HG03558 (cell line): ENCODE measurements around the gene COG1.

Experiments used
- ATAC-seq: cut with Tn5 transposase; IDR thresholded peaks from one replicate; pipeline ENCODE4 v1.9.1; 2021; ENCODE audit warnings: moderate number of reproducible peaks; ENCODE audit not compliant: unreplicated experiment; ENCODE audit errors: extremely low read depth

Gene COG1

DNA sequence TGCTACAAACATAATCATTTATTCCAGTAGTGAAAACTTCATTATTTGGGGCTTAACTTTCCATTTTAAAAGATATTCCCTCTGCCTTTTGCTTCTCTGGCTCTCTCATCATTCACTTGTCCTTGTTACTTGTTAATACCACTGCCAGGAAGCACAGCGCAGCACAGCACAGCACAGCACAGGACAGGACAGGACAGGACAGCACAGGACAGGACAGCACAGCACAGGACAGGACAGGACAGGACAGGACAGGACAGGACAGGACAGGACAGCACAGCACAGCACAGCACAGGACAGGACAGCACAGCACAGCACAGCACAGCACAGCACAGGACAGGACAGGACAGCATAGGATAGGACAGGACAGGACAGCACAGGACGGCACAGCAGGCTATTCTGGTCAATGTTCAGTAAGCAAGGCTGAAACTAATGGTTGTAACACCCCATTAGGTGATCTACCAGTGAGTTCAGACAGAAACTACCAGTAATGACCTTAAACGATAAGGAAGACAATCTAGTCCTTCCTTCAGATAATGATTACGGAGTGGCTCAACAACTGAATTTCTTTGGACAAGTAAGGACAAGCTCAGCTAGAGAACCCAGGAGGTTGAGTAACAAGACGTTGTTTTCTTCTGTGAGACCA lies 31.9 kb downstream of the COG1 start:
- no peak for ATAC-seq

DNA sequence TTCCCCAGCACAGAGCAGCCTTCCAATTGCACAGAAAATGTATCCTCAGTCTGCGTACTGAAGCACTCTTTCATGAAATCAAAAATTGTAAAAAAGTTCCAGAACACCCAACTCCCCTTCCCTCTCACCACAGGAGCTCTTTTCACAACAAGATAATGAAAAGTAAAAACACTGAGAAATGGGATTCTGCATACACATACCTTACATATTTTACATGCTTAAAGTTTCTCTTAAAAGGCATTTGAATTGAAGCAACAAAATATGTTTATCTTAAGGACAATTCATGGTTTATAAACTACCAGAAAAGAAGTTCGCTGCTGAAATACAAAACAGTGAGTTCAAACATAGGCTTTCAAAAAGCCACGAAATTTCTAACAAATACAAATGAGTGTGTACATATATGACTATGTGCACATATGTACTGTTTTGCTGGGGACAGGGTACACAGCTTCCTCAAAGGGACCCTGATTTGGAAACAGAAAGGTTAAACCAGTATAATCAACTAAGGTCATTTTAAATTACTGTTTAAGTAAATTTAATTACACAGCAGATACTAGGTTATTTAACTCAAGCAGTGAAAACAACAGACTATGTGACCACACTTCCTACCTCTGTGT lies 33.8 kb downstream of the COG1 start:
- ATAC-seq: no peak

- ATAC-seq: no peak
These were observed 34.5 kb downstream of the COG1 start for GRCh38 chr17:73227379-73227778.

DNA sequence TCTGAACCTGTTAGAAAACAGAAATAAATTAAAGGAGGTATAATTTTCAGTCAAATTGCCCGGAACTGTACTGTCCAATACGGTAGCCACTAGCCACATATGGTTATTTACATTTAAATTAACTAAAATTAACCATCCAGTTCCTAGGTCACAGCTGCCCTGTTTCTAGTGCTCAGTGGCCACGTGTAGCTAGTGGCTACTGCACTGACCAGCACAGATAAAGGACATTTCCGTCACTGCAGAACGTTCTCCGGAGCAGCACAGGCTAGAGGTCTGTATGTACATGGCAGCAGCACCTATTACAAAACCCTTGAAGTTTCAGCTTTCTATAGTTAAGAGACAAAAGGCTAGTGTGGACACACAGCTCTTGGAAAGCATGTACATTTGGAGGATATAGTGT lies 35.1 kb downstream of the COG1 start:
- ATAC-seq: no peak

DNA sequence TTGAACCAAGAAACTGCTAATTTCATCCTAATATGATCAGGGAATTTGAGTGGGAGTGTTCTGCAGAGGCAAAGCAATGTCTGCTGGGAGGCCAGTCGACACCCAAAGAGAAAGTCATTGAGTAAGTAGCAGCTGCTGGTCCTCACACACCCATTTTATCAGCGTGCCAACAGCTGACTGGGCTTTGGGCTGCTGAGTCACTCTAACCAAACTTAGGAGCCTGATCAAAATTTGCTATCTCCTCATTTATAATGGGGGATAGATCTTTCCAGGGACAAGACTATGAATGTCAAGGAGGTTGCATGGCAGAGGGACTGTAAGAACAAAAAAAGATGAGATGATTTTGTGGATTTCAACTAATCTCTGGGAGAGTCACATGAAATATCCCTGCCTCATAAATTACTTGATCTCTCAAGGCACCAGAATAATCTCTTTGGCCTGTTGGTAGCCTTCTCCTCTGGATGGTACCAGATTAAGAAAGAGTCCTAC lies 35.9 kb downstream of the COG1 start:
- no peak for ATAC-seq

GRCh38 chr17:73230088-73230487 lies 37.2 kb downstream of the COG1 start:
- ATAC-seq: no peak

DNA sequence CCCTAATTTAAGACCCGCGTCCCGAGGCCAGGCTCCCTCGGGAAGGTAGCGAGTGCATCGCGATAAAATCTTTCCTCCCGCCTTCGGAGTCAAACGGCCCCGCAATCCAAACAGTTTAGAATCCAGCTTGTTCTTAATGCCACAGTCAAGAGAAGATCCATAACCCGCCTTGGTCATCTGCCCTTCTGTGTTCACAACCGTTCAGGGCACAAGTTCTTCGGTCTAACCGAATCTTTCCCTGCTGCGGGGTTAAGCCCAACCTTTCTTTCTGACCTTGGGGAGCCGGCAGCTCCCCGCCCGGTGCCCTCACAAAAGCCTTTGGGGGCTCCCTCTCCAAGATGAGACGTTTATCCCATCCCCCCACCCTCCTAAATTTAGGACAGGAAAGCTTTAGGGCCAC lies 38.5 kb downstream of the COG1 start:
- no peak for ATAC-seq

GRCh38 chr17:73231841-73232586 lies 39.2 kb downstream of the COG1 start:
- peak; percentile 42 for ATAC-seq

DNA sequence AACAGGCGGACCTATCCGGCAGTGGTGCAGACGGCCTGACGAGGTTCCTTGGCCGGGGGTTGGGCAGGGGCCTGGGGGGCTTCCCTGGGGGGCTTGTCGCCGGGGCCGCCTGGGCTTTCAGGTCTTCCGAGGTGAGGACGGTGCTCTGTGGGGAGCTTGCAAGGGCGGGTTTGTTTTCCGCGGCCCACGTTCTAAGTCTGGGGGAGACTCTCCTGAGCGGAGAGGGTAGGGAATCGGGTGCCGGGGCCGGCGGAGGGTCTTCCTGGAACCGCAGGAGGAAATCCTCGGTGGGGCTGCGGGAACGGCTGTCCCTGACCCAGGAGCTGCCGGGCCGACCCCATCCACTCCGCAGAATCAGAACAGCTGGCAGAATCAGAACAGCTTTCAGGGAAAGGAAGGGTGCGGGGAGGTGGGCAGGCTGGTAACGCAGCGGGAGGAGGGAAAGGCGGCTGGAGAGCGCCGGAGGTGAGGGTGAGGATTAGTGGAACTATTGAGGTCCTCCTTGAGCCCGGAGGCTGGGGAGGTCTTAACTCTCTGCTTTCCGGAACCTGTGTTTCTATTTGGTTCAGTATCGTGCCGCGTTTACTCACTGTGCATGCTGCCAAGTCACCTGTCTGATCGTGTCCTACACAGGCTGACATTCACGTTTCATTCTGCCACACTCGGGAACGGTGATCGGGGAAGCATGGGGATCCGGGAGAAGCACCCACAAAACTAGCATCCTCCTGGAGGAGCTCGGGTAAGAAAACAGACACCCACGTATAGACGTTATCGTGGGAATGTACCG lies 39.9 kb downstream of the COG1 start:
- peak; percentile 4 for ATAC-seq

DNA sequence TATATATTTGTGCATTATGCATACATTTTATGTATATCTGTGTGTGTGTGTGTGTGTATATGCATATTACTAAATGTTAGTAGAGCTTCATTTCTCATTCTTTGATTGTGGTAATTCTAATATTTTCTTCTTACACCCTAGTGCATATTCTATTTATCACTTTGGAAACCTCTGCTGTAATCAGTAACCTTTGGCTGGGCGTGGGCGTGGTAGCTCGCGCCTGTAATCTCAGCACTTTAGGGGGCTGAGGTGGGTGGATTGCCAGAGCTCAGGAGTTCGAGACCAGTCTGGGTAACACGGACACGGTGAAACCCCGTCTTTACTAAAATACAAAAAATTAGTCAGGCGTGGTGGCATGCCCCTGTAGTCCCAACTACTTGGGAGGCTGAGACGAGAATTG lies 41.9 kb downstream of the COG1 start:
- no peak for ATAC-seq

GRCh38 chr17:73237714-73238113 lies 44.9 kb downstream of the COG1 start:
- ATAC-seq: no peak

DNA sequence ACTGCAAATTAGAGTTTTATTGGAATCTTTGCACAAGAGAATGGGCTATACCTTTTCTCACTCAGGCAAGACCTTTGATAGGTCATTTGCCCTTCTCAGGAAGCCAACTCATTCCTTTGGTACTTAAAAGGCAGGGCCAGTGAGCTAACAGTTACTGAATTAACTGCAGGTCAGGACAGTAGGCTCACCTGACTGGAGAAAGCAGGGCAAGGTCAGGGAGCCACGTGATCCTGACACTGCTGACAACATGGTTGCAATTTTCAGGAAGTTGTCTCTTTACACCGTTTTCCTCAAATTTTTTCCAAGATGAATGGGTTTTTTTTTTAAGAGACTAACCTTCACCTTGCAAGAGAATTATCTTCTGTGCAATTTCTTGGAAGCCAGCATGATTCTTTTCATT lies 47.7 kb downstream of the COG1 start:
- no peak for ATAC-seq

DNA sequence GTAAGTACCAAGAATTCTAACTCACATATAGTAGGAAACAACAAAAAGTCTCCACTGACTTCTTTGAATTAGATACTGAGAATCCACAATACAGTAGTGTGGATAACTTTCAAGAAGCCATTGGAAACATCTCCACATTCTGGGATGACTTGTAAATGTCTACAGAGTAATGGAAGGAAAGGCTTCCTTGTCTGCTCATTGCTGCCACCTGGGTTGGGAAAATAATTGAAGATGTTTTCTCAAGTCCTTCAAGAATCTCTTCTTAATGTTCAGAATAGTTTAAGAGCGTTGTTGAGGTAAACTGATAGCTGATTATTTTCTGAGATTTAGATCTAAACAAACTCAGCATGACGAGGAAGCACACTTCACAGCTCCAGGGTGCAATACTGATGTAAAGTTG lies 54.9 kb downstream of the COG1 start:
- ATAC-seq: no peak

DNA sequence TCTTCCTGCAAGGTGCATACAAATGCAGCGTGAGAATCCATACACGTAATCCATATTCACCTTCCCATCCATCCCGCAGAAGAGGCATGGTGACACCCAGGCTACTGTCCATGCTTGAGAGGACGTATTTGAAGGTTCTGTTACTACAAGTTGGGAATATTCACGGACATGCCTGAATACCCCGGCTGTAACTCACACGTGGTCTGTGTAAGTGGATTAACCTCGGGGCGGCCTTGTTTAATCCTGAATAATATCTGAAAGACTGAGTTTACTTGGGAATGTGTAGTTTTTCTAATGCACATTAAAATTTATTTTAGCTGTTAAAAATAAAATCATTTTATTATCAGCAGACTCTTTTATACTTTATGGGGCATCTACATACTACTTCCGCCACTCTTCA lies 55.7 kb downstream of the COG1 start:
- no peak for ATAC-seq

DNA sequence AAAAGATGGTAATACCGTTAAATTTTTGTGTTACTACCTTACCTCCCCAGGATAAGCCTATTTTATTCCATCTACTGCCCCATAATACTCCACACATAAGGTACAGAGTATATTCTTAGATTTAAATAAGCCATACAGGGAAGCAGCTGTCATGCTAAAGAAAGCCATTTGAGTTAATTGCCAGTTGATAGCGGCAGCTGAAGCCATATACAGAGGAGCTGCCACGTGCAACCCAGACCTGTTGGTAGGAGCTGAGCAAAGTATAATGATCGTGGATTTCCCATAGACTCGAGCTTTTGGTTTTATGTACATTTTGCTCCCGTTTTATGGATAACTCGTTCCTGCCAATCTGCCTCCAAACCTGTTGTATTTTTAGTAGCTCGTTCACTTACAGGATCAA lies 56.8 kb downstream of the COG1 start:
- ATAC-seq: no peak

DNA sequence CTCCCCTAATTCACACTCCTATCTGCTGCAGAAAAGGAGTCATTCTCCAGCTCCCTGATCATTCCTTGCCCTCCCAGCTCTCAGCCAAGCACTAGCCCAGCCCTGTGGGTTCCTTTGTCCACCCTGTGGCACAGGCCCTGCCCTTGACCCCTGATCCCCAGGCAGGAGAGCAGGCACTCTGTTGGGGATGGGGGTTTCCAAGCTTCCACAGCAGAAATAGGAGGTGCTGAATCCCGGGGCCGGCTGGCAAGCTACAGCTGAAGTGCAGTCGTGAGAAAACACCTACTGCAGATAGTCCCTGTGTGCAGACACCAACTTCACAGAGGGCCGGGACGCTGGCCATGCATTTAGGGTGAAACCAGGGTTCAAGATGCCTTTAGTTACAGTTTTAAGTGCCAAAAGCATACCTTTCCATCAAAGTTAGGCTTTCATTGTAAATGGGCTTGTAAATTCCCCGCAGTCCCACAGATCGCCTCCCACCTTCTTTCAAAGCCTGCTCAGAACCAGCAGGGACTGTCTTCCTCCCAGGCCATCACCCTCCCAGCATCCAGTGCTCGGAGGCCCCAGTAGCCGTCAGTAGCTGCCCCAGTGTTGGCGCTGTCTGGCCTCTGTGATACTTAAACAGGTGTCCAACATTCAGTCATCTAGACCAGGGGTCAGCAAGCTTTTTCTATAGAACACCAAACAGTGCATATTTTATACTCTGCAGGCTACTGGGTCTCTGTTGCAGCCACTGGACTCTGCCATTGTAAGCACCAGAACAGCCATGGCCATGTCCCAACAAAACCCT lies 58.2 kb downstream of the COG1 start:
- ATAC-seq: no peak

DNA sequence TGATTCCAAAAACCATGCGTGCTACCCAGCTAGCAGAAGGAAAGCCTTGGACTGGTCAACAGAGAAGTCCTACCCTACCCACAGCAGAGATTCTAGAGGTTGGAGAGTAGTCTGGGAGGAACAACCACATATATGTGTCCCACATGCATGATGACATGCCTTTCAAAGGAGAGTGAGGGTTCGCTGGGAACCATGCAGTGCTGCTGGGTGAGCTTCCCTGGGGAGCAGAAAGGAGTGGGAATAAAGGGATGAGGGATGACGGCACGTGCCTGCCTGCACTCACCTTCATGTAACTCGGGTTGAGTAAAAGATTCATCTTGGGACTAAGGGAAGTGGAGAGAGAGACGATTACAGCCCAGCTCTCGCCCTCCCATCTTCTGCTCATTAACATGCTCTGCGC lies 59.0 kb downstream of the COG1 start:
- no peak for ATAC-seq

DNA sequence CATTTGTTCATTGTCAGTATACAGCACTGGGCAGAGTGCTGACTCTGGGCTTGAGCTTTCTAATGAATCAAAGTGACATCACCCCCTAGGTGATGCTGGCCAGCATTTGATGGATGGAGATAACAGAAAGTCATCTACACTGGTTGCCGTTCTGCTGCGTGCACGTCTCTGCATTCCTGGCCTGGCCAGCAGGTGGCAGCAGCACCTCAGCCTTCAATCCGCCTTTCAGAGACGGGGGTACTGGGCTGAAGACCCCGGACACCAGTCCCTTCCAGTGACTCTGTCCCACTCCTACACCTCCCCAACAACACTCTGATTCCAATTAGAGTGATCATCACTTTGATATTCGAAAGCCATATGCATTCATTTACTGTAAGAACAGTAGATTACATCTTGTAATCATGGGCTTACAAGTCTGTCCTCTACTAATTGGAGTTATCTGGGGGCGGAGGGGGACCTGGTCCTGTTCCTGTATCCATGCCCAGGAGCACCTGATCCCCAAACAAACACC lies 62.9 kb downstream of the COG1 start:
- no peak for ATAC-seq

- ATAC-seq: no peak
These were observed 63.4 kb downstream of the COG1 start for GRCh38 chr17:73256220-73256619.

- no peak for ATAC-seq
These were observed 64.7 kb downstream of the COG1 start for GRCh38 chr17:73257516-73257915.
